Measurements from ENCODE around the gene NMRK2. TPM values are rescaled to one million over a fixed set of nuclear protein-coding genes. Genes with fewer than 3 reads are reported as not detected.
"Not testable (repeated sequence)": the region's sequence is repeated elsewhere in the genome, so short reads cannot be mapped to it uniquely, and the experiment has no call there.

The NMRK2 gene
- total and polyA plus RNA-seq, 2 experiments from 2014 or later: 0.95 TPM; not detected in 1

DNA sequence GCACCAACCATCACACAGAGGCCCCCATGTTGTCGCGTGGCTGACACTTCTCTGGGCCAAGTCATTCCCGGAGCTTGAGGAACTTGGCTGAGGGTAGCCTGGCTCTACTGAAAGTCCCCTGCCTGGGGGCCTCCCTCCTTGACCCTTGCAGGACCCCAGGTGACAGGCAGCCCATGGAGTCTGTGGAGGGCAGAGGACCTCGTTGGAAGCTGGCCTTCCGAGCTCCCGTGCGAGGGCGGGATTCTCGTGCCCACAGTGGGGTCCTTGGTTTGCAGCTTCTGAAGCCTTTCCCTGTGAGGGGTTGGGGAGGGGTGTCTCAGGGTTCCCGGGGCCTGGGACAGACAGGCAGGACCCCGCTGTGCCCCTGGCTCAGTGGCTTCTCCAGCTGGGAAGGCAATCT, 16.4 kb downstream of the NMRK2 start:
- no peak overlapping the region for H2AFZ ChIP-seq
- H4K20me1 ChIP-seq (ENCODE audit: insufficient read depth, poor library complexity, severe bottlenecking): no peaks in the 10 kb centered on the region
- H3K4me2 ChIP-seq: no peak overlapping the region
- H3K36me3 ChIP-seq (replicated peaks; ENCODE audit: insufficient read depth, low read depth): no peaks in the 10 kb centered on the region
- TF ChIP-seq, protein P1, sequence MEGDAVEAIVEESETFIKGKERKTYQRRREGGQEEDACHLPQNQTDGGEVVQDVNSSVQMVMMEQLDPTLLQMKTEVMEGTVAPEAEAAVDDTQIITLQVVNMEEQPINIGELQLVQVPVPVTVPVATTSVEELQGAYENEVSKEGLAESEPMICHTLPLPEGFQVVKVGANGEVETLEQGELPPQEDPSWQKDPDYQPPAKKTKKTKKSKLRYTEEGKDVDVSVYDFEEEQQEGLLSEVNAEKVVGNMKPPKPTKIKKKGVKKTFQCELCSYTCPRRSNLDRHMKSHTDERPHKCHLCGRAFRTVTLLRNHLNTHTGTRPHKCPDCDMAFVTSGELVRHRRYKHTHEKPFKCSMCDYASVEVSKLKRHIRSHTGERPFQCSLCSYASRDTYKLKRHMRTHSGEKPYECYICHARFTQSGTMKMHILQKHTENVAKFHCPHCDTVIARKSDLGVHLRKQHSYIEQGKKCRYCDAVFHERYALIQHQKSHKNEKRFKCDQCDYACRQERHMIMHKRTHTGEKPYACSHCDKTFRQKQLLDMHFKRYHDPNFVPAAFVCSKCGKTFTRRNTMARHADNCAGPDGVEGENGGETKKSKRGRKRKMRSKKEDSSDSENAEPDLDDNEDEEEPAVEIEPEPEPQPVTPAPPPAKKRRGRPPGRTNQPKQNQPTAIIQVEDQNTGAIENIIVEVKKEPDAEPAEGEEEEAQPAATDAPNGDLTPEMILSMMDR (IDR thresholded peaks at IDR 0.05; ENCODE audit: poor library complexity): no peak
- TF ChIP-seq EZH2phosphoT487 (IDR thresholded peaks at IDR 0.05; ENCODE audit: low read depth, severe bottlenecking, unreplicated experiment) (no peak), EZH2 (IDR thresholded peaks at IDR 0.05; ENCODE audit: borderline replicate concordance) (no peak)
- no peaks in the 10 kb centered on the region for H3K4me1 ChIP-seq (ENCODE audit: insufficient read depth)
- no peak overlapping the region for H3K4me3 ChIP-seq
- H3K79me2 ChIP-seq: no peaks in the 10 kb centered on the region
- H3K9me2 ChIP-seq (replicated peaks; ENCODE audit: insufficient read depth): no peaks in the 10 kb centered on the region
- no peak overlapping the region for H3K27ac ChIP-seq
- 85% methylated on average over 11 of the region's 11 CpGs for WGBS (ENCODE audit: low lambda C conversion rate, missing lambda C conversion rate)
- no peaks in the 10 kb centered on the region for H3K27me3 ChIP-seq
- DNase-seq (ENCODE audit: low spot score): no peak
- no peaks in the 10 kb centered on the region for H3K9me3 ChIP-seq (ENCODE audit: low read depth)

DNA sequence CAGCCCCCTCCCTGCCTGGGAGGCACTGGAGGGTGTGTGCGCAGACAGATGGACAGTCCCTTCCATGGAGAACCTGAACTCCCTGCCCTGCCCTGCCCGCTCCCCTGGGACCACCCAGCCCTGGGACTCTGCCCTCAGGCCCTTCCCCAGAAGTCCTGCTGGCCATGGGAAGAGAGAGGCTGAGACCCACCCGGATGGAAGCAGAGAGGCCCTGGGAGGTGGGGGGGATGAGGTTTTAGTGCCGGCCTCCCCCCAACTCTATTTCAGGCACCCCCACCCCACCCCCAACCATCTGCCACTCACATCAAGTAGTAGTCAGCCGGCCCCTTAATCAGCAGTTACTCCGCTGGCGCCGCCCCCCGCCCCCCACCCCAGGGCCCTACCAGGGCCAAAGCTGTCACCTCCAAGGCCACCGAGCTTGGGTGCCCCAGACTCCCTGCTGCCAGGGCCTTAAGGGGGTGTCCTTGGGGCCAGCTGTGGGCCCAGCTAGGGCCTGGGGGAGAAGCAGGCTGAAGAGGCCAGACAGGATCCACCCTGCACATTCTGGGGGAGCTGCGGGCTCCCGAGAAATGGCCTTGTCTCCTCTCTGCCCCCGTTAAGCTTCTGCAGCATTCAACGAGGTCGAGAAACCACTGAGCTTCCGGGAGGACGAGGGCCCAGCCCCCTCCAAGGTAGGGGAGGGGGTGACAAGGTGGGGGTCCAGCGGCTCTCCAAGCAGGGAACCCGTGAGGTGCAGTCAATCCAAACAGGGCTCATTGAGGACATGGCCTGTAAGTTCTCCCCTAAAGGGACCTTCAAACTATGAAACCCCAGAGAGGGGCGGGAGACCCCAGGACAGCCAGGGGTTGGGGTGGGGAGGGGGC, 17.4 kb downstream of the NMRK2 start:
- 78% methylated on average over 13 of the region's 20 CpGs for WGBS (ENCODE audit: low lambda C conversion rate, missing lambda C conversion rate)
- H4K20me1 ChIP-seq (ENCODE audit: insufficient read depth, poor library complexity, severe bottlenecking): no peaks in the 10 kb centered on the region

GRCh38 chr19:3950871-3951861, 18.3 kb downstream of the NMRK2 start:
- no peaks in the 10 kb centered on the region for H3K79me2 ChIP-seq
- H2AFZ ChIP-seq: no peak overlapping the region
- H3K4me1 ChIP-seq (ENCODE audit: insufficient read depth): no peaks in the 10 kb centered on the region
- no peaks in the 10 kb centered on the region for H3K36me3 ChIP-seq (replicated peaks; ENCODE audit: insufficient read depth, low read depth)
- no peak for DNase-seq (ENCODE audit: low spot score)
- 79% methylated on average over 33 of the region's 41 CpGs for WGBS (ENCODE audit: low lambda C conversion rate, missing lambda C conversion rate)
- H3K4me2 ChIP-seq: no peak overlapping the region
- no peaks in the 10 kb centered on the region for H3K27me3 ChIP-seq
- no peaks in the 10 kb centered on the region for H3K9me2 ChIP-seq (replicated peaks; ENCODE audit: insufficient read depth)
- H3K27ac ChIP-seq: no peak overlapping the region
- H3K4me3 ChIP-seq: no peak overlapping the region
- no peaks in the 10 kb centered on the region for H3K9me3 ChIP-seq (ENCODE audit: low read depth)
- H4K20me1 ChIP-seq (ENCODE audit: insufficient read depth, poor library complexity, severe bottlenecking): no peaks in the 10 kb centered on the region
- no peak for TF ChIP-seq EZH2phosphoT487 (IDR thresholded peaks at IDR 0.05; ENCODE audit: low read depth, severe bottlenecking, unreplicated experiment)
- no peak for TF ChIP-seq EZH2 (IDR thresholded peaks at IDR 0.05; ENCODE audit: borderline replicate concordance)
- TF ChIP-seq, protein P1 (IDR thresholded peaks at IDR 0.05; ENCODE audit: poor library complexity): no peak

More for the DNA sequence above, 17.4 kb downstream of the NMRK2 start:
- Histone ChIP-seq H3K4me1 (ENCODE audit: insufficient read depth) (no peaks in the 10 kb centered on the region), H3K36me3 (replicated peaks; ENCODE audit: insufficient read depth, low read depth) (no peaks in the 10 kb centered on the region), H3K27me3 (no peaks in the 10 kb centered on the region), H3K79me2 (no peaks in the 10 kb centered on the region), H3K27ac (no peak overlapping the region), H3K9me3 (ENCODE audit: low read depth) (no peaks in the 10 kb centered on the region), H3K4me2 (no peak overlapping the region), H3K9me2 (replicated peaks; ENCODE audit: insufficient read depth) (no peaks in the 10 kb centered on the region), H3K4me3 (no peak overlapping the region), H2AFZ (no peak overlapping the region)
- DNase-seq (ENCODE audit: low spot score): no peak
- TF ChIP-seq EZH2phosphoT487 (IDR thresholded peaks at IDR 0.05; ENCODE audit: low read depth, severe bottlenecking, unreplicated experiment) (no peak), EZH2 (IDR thresholded peaks at IDR 0.05; ENCODE audit: borderline replicate concordance) (no peak)
- TF ChIP-seq, protein P1 (IDR thresholded peaks at IDR 0.05; ENCODE audit: poor library complexity): no peak

DNA sequence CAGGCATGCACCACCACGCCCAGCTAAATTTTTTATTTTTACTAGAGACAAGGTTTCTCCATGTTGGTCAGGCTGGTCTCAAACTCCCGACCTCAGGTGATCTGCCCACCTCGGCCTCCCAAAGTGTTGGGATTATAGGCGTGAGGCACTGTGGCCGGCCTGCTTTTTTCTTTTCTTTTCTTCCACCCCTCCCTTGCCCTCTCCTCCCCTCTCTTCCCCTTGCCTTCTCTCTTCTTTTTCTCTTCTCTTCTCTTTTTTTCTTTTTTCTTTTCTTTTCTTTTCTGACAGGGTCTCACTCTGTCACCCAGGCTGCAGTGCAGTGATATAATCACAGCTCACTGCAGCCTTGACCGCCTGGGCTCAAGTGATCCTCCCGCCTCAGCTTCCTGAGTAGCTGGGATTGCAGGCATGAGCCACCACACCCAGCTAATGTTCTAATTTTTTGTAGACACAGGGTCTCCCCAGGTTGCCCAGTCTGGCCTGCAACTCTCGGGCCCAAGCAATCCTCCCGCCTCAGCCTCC, 19.9 kb downstream of the NMRK2 start:
- DNase-seq (ENCODE audit: low spot score); H3K4me1 ChIP-seq (ENCODE audit: insufficient read depth); H3K9me3 ChIP-seq (ENCODE audit: low read depth); H3K27me3 ChIP-seq; H3K9me2 ChIP-seq (replicated peaks; ENCODE audit: insufficient read depth); H3K27ac ChIP-seq; H3K4me3 ChIP-seq; H3K79me2 ChIP-seq; H4K20me1 ChIP-seq (ENCODE audit: insufficient read depth, poor library complexity, severe bottlenecking); H3K36me3 ChIP-seq (replicated peaks; ENCODE audit: insufficient read depth, low read depth); H3K4me2 ChIP-seq; H2AFZ ChIP-seq: not testable (repeated sequence)
- 92% methylated on average over 9 of the region's 9 CpGs for WGBS (ENCODE audit: low lambda C conversion rate, missing lambda C conversion rate)
